Upper lobe of right lung (tissue), 1 donor: Measurements from ENCODE around the gene SLFN12L. TPM values are rescaled to one million over a fixed set of nuclear protein-coding genes. Genes with fewer than 3 reads are reported as not detected.

Source experiments
- ATAC-seq: fragments of 200-7000 bp; cut with Tn5 transposase; one replicate; pipeline ENCODE4 v1.9.1; 2020; ENCODE audit warnings: mild to moderate bottlenecking, moderate library complexity
- DNase-seq: peaks from one replicate; pipeline ENCODE4 v3.0.0-alpha.2; 2020
- H3K27ac ChIP-seq: fragments of 200-600 bp; one replicate; pipeline ENCODE4 v1.8.0; 2022
- H3K27me3 ChIP-seq: fragments of 200-600 bp; one replicate; pipeline ENCODE4 v1.8.0; 2022; ENCODE audit warnings: mild to moderate bottlenecking
- H3K36me3 ChIP-seq: fragments of 200-600 bp; one replicate; pipeline ENCODE4 v1.8.0; 2022
- H3K4me1 ChIP-seq: fragments of 200-600 bp; one replicate; pipeline ENCODE4 v1.8.0; 2022
- H3K4me3 ChIP-seq: fragments of 200-600 bp; one replicate; pipeline ENCODE4 v1.8.0; 2022; ENCODE audit warnings: mild to moderate bottlenecking
- H3K9me3 ChIP-seq: fragments of 200-600 bp; one replicate; pipeline ENCODE4 v1.8.0; 2022
- intact Hi-C: fragments of 100-400 bp; cut with DNase I; formaldehyde crosslinking; loops from one replicate; pipeline ENCODE4 v1.11.0; 2022
- total RNA-seq: library from RNA; stranded (reverse); fragmentation: NEBNext Ultra II Directional; extraction: Animal tissue kit (Norgen Biotek cat#: 25700); gene quantifications from one replicate; pipeline ENCODE4 v1.2.1, GENCODE V29; 2021
- TF ChIP-seq, protein P1 (sequence below): fragments of 200-600 bp; IDR thresholded peaks from one replicate; pipeline ENCODE4 v1.8.0; 2022; ENCODE audit warnings: antibody characterized with exemption
- donor health status: DM: no; HTN: yes; CAD: no; lungs with severe emphysema.

SLFN12L gene
- total RNA-seq, 1 donor from 2014 or later: 5.1 TPM

DNA sequence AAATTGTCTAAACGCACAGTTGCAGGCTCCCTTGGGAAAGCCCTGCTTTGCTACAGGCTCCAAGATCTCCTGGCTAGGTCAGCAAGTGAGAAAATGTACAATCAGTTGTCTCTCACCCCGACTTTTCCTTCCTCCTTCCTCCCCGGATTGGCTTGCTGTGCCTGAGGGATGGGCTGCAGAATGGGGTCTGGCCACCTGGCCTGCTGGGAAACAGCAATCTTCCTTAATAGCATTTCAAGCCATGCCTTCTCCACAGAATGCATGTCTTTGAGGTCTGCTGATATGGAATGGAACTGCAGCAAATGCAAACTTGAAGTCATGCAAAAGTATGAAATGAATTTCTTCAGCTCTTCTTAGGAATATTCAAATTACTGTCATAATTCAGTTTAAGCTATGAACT lies 46.1 kb downstream of the SLFN12L start:
- peaks cover 5% of the 10 kb centered on the region for H3K4me1 ChIP-seq
- peaks cover 62% of the 10 kb centered on the region for H3K27me3 ChIP-seq
- TF ChIP-seq, protein P1, sequence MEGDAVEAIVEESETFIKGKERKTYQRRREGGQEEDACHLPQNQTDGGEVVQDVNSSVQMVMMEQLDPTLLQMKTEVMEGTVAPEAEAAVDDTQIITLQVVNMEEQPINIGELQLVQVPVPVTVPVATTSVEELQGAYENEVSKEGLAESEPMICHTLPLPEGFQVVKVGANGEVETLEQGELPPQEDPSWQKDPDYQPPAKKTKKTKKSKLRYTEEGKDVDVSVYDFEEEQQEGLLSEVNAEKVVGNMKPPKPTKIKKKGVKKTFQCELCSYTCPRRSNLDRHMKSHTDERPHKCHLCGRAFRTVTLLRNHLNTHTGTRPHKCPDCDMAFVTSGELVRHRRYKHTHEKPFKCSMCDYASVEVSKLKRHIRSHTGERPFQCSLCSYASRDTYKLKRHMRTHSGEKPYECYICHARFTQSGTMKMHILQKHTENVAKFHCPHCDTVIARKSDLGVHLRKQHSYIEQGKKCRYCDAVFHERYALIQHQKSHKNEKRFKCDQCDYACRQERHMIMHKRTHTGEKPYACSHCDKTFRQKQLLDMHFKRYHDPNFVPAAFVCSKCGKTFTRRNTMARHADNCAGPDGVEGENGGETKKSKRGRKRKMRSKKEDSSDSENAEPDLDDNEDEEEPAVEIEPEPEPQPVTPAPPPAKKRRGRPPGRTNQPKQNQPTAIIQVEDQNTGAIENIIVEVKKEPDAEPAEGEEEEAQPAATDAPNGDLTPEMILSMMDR: no peak
- DNase-seq (no peak), ATAC-seq (no peak)
- no peaks in the 10 kb centered on the region for H3K36me3 ChIP-seq
- H3K4me3 ChIP-seq: no peak overlapping the region
- H3K27ac ChIP-seq: no peak overlapping the region
- intact Hi-C loops: no loop called here
- no peaks in the 10 kb centered on the region for H3K9me3 ChIP-seq

DNA sequence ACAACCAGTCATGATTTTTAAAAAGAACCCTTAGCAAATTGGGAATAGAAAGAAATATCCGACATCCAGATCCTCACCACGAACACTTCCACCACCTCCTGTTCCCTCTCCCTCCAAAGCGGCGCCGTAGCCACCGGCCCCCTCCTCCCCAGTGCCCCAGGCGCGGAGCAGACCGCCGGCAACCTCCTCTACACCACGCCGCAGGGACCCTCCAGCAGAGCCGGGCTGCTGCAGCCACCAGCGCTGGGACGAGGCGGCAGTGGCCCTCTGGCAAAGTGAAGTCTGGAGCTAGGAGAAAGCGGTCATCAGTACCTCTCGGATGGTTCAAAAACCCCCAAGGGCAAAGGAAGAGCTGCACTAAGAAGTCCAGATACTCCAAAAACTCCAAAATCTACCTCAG lies 47.5 kb downstream of the SLFN12L start:
- H3K27me3 ChIP-seq: peaks cover 55% of the 10 kb centered on the region
- no peak overlapping the region for H3K27ac ChIP-seq
- no peak overlapping the region for H3K4me3 ChIP-seq
- intact Hi-C loops: no loop called here
- H3K4me1 ChIP-seq: peaks cover 5% of the 10 kb centered on the region
- DNase-seq (no peak), ATAC-seq (no peak)
- H3K36me3 ChIP-seq: no peaks in the 10 kb centered on the region
- TF ChIP-seq, protein P1: no peak
- no peaks in the 10 kb centered on the region for H3K9me3 ChIP-seq

DNA sequence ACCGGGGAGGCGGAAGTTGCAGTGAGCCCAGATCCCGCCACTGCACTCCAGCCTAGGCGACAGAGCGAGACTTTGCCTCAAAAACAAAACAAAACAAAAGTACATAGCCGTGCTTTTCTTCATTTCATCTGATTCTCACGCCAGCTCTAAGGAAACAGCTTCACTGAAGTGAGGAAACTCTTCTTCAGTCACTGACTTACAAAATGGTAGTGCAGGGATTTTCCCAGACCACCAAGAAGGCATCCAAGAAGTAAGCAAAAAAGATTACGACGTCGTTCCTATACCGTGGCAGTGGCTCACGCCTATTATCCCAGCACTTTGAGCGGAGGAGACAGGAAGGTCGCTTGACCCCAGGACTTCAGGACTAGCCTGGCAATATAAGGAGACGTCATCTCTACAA lies 48.5 kb downstream of the SLFN12L start:
- DNase-seq (no peak), ATAC-seq (no peak)
- intact Hi-C loops: no loop called here
- peaks cover 46% of the 10 kb centered on the region for H3K27me3 ChIP-seq
- no peaks in the 10 kb centered on the region for H3K9me3 ChIP-seq
- no peak overlapping the region for H3K27ac ChIP-seq
- TF ChIP-seq, protein P1: no peak
- H3K4me3 ChIP-seq: no peak overlapping the region
- no peaks in the 10 kb centered on the region for H3K36me3 ChIP-seq
- H3K4me1 ChIP-seq: peaks cover 5% of the 10 kb centered on the region

DNA sequence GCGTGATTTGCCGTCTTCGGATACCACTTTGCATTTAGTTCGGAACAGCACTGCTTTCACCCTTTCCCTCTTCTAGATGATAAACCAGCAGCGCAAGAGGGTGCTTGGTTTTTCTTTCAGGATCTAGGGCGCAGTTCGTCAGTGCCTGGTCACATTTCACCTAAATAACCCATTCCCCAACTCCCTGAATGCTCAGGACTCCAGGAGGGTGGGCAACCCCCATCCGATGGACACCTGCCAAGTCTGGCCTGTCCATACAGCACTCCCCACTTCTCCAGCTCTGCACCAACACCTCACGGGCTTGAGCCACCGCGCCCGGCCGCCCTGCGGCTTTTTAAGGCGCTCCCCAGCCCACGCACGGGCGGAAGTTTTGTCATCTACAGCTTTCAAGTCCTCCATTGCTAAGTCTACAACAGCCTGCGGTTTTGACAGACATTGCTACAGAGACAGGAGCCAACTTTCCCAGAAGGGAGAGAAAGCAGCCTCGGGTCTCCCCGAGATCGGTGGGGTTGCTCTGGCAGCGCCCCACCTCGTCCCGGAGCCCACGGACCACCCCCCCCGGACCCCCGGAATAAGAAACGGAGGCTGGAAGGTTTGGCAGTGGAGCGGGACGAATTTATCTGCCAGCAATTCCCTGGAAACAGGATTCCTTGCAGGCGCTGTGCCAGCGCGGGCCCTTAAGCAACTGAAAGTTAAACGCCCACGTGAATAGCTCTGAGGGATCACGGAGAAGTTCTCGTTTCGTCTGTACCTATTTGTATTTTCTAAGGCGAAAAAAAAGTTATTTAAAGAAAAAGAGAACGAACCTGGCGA lies 50.4 kb downstream of the SLFN12L start:
- TF ChIP-seq, protein P1: no peak
- intact Hi-C loops: no loop called here
- no peaks in the 10 kb centered on the region for H3K36me3 ChIP-seq
- DNase-seq (peak; percentile 90), ATAC-seq (peak; percentile 86)
- peak overlapping the region; percentile 69 for H3K4me3 ChIP-seq
- no peaks in the 10 kb centered on the region for H3K9me3 ChIP-seq
- H3K4me1 ChIP-seq: peaks cover 5% of the 10 kb centered on the region
- peak overlapping the region; percentile 62 for H3K27ac ChIP-seq
- H3K27me3 ChIP-seq: peaks cover 43% of the 10 kb centered on the region

DNA sequence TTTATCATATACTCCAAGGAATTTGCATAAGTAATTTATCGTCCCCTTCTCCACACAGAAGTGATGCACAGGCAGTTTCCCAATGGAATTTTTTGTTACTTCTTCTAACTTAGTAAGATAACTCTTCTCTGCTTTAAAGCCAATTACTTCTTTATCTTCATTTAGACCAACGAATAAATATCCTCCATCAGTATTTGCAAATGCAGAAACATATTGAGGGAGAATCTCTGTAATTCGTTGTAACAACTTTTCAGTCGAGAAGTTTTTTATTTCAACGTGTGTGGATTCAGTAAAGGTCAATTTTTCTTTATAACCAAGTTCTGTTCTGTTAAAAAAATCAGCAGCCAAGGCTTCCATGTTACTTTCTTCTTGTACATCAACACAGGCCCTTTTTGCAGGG lies 58.2 kb downstream of the SLFN12L start:
- ATAC-seq (no peak), DNase-seq (no peak)
- TF ChIP-seq, protein P1: no peak
- no peaks in the 10 kb centered on the region for H3K36me3 ChIP-seq
- H3K27ac ChIP-seq: no peak overlapping the region
- no peaks in the 10 kb centered on the region for H3K9me3 ChIP-seq
- H3K27me3 ChIP-seq: no peaks in the 10 kb centered on the region
- H3K4me1 ChIP-seq: no peaks in the 10 kb centered on the region
- H3K4me3 ChIP-seq: no peak overlapping the region
- intact Hi-C loops: no loop called here
